Measurements from ENCODE around the gene ZNF750.

GRCh38 chr17:82871056-82871775 lies 31.4 kb upstream of the ZNF750 start:
- TF ChIP-seq SPI1 (IDR thresholded peaks at IDR 0.05; ENCODE audit: low read depth, low read length) (peak; percentile 57; the same call in 1 of the 2 replicates), POLR2A (IDR thresholded peaks at IDR 0.05; ENCODE audit: low read depth, low read length) (no peak)

Data from GM12891 (cell line).